NCI-H1417 (cell line): Measurements from ENCODE around the gene SCYL2.
"Not testable (repeated sequence)": the region's sequence is repeated elsewhere in the genome, so short reads cannot be mapped to it uniquely, and the experiment has no call there.

ENCODE experiments used
- DNase-seq, 3 experiments: peaks; one replicate each; lab custom pipeline; 2025; lab: John Stamatoyannopoulos, UW

The SCYL2 gene

GRCh38 chr12:100265732-100266584, 1.0 kb upstream of the SCYL2 start:
- peak in 1 of 3 experiments; percentile 44 for DNase-seq

DNA sequence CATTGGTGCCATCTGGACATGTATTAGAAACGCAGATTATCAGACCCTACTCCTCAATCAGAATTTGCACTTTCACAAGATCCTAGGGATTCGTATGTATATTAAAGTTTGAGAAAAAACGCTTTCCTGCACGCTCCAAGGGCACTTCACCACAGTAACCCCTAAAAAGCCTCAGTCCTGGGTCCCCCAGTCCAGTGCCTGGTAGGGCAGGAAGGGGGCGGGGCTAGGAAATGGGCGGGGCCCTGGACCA, 467 bp upstream of the SCYL2 start:
- DNase-seq, result no peak

DNA sequence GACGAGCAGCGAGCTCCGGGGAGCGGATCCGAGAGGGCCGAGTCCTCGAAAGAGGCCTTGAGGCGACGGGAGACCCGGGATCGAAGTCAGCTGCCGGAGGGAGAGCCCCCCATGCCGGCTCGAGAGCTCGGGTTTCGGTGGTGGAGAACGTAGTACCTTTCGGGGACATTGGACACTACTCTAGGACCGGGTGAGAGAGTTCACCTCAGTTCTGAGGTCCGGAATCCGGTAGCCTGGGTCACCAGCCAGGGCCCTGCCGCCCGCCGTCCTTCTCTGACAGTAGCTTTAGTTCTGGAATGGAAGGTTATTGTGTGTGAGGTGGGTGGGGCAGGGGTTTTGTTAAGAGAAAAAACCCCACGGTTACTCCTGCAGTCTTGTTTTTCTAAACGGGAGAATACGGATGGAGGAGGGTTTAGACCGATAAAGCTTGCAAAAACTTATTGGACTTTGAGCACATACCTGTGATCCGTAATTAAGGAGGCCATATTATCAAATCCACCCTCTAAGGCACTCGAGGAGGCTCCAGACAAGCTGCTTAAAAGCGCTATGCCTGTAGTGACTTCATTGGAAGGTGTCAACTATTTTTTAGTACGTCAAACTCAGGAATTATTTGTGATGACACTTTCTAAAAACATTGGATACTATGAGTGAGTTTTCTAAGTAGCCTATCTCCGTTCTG, 765 bp downstream of the SCYL2 start:
- DNase-seq, result peak; percentile 27 to 78 (median 77)

GRCh38 chr12:100268835-100269564, 2.0 kb downstream of the SCYL2 start:
- no peak for DNase-seq

DNA sequence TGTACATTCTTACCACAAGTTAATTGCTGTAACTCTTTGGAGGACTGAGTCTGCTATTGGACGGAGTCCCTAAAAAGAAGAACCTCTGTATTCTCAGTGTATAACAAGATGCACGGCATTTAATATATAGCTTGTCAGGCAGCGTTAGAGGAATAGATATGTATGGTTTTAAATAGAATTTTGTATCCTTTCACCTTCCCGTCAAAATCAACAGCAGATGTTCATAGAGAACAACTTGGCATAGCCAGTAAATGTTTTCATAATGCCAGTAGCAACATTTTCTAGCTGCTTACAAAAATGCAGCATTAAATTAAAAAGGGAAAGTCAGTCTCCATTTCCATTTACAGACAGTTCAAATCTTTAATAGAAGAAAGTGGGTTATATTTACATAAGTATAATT, 6.8 kb downstream of the SCYL2 start:
- no peak for DNase-seq

- no peak for DNase-seq
These were observed 7.3 kb downstream of the SCYL2 start for GRCh38 chr12:100274291-100274690.

- DNase-seq, result no peak
These were observed 12.2 kb downstream of the SCYL2 start for GRCh38 chr12:100279159-100279558.

- no peak for DNase-seq
These were observed 12.7 kb downstream of the SCYL2 start for GRCh38 chr12:100279607-100280244.

DNA sequence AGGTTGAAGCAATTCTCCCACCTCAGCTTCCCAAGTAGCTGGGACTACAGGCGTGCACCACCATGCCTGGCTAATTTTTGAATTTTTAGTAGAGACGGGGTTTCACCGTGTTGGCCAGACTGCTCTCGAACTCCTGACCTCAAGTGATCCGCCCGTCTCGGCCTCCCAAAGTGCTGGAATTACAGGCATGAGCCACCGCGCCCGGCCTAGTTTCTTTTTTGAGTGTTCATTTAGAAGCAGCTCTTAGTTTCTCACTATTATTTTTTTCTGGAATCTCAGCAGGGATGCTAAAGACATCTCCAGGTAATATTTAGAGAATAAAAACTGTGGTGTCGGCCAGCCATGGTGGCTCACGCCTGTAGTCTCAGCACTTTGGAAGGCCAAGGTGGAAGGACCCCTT, 17.6 kb downstream of the SCYL2 start:
- DNase-seq, result not testable (repeated sequence)

DNA sequence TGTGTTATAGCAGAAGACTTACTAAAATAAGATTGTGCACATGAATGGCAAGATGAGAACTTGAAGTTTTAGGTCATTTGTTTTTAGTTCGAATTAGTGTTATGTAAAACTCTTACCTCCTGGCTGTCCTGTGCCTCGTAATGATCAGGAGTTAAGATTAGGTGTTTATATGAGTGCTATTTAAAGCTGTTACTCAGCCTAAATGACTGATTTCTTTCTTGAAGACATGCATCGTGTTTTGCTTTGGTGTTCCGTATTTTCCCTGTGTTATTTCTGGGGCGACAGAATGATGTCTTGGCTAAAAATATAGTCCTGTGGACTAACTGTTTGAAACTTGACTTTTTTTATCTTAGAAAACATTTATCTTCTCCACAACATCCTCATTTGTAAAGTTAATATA, 22.1 kb downstream of the SCYL2 start:
- DNase-seq, result no peak

DNA sequence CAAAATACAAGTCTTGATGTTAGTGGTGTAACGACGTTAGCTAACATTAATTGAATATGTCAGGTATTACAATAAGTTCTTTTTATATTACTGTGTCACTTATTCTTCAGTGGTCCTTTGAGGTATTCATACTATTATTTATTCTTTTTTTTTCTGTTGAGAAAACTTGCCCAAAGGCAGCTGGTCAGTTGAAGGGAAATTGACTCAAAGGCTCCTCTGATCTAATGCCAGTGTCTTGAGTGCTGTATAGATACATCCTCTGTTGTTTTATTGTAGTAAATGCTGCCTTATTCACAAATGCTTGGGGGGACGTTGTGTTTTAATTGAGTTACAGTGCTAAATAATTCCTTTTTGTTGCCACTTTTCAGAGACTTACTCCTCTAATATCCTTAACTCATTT, 23.0 kb downstream of the SCYL2 start:
- DNase-seq, result no peak

DNA sequence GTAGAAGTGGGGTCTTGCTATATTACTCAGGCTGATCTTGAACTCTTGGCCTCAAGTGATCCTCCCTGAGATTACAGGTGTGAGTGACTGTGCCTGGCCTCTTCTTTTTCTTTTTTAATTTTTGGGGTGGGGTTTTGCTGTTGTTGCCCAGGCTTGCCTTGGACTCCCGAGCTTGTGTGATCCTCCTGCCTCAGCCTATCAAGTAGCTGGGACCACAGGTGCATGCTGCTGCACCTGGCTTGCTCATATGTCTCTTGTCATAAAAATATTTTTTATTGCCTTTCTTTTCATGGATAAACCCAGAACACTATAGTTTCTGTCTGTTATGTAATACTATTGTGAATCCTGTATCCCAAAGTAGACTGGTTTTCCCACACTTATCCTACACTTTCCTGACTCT, 26.0 kb downstream of the SCYL2 start:
- peak in 2 of 3 experiments; percentile 11 to 74 for DNase-seq

DNA sequence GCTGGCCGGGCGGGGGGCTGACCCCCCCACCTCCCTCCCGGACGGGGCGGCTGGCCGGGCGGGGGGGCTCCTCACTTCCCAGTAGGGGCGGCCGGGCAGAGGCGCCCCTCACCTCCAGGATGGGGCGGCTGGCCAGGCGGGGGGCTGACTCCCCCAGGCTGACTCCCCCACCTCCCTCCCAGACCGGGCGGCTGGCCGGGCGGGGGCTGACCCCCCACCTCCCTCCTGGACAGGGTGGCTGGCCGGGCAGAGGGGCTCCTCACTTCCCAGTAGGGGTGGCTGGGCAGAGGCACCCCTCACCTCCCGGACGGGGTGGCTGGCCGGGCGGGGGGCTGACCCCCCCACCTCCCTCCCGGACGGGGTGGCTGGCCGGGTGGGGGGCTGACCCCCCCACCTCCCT, 27.4 kb downstream of the SCYL2 start:
- DNase-seq, result not testable (repeated sequence)

- no peak for DNase-seq
These were observed 29.0 kb downstream of the SCYL2 start for GRCh38 chr12:100295764-100296555.

DNA sequence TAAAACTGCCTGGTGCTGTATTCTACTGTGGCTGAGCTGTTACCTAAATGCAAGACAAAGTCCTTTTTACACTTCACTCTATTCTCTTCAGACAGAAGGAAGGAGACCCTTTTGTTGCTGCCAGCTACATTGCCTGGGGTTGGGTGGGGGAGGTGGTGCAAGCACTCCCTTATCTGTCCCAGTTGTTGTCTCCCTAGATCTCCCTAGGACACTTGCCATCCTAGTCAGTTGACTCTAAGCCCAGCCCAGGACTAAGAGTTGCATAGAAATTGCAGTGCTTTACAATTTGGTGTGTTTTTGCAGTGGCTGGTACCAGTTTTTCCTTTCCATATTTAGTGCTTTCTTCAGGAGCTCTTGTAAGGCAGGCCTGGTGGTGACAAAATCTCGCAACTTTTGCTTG, 35.1 kb downstream of the SCYL2 start:
- no peak for DNase-seq

DNA sequence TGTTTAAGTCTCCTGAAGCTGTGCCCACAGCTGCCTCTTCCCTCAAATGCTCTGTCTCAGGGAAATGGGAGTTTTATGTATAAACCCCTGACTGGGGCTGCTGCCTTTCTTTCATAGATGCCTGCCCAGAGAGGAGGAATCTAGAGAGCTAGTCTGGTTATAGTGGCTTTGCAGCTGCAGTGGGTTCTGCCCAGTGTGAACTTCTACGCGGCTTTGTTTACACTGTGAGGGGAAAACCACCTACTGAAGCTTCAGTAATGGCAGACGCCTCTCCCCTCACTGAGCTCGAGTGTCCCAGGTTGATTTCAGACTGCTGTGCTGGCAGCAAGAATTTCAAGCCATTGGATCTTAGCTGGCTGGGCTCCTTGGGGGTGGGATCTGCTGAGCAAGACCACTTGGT, 36.9 kb downstream of the SCYL2 start:
- DNase-seq, result no peak

GRCh38 chr12:100304334-100304733, 37.4 kb downstream of the SCYL2 start:
- DNase-seq, result not testable (repeated sequence)

DNA sequence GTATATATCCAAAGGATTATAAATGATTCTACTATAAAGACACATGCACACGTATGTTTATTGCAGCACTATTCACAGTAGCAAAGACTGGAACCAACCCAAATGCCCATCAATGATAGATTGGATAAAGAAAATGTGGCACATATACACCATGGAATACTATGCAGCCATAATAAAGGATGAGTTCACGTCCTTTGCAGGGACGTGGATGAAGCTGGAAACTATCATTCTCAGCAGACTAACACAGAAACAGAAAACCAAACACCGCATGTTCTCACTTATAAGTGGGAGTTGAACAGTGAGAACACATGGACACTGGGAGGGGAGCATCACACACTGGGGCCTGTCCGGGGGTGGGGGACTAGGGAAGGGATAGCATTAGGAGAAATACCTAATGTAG, 41.2 kb downstream of the SCYL2 start:
- DNase-seq, result not testable (repeated sequence)

- DNase-seq, result no peak
These were observed 44.3 kb downstream of the SCYL2 start for GRCh38 chr12:100311317-100311716.

DNA sequence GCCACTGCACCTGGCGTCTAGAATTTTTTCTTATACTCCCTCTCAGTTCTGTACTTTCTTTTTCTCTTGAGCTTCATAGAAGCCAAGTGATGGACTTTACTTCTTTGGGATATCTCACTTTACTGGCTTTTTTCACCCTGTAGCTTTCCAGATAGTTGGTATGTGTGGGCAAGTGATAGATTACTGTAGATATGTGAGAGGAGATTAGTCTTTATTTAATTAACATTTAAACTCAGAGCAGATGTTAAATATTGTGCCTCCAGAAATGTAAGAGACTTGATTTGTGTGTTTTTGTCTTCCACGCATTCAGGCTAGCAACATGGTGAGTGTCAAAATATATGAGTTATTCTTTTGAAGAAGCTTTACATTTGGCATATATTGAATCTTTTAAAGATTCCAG, 50.4 kb downstream of the SCYL2 start:
- no peak for DNase-seq

- no peak for DNase-seq
These were observed 57.5 kb downstream of the SCYL2 start for GRCh38 chr12:100324498-100324897.

DNA sequence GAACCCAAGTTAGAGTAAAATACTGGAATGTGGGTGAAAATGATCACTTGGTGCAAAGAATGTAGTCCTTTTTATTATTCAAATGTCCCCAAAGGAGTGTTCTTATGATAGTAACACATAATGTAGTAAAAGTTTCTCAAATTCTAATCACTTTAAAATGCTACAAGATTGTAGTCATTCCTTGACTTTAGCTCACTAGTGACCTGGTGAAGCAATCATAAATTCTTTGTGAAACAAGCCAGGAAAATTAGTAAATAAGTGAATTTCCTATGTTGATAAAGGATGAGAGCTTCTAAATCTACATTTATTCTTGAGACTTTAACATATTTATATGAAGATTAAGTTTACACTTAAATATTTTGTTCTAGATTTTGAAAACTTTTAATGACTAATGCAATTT, 59.2 kb downstream of the SCYL2 start:
- DNase-seq, result no peak
